Esophagus muscularis mucosa (tissue), 4 donors: ENCODE measurements around the gene MRPL50.

ENCODE experiments used
- EP300 ChIP-seq: sonication (generic); formaldehyde crosslinking; IDR thresholded peaks from one replicate; pipeline ENCODE4 v1.6.1; 2017; ENCODE audit warnings: antibody characterized with exemption
- POLR2AphosphoS5 ChIP-seq, 2 donors: sonication (generic); formaldehyde crosslinking; IDR thresholded peaks; one replicate each; pipeline ENCODE4 v1.6.1; 2017; ENCODE audit warnings: antibody characterized with exemption in 2 of 2
- TF ChIP-seq, protein P1 (sequence below), 3 experiments: fragments of 200-600 bp in 2 of 3; fragments of 450-650 bp in 1 of 3; sonication (generic) in 2 of 3; IDR thresholded peaks; one replicate each; pipeline ENCODE4 v1.5.1; 2017 to 2019; ENCODE audit warnings: antibody characterized with exemption in 3 of 3, mild to moderate bottlenecking in 2 of 3, moderate library complexity in 1 of 3

GRCh38 chr9:101427358-101427757 lies 28.9 kb upstream of the MRPL50 start:
- TF ChIP-seq, protein P1, sequence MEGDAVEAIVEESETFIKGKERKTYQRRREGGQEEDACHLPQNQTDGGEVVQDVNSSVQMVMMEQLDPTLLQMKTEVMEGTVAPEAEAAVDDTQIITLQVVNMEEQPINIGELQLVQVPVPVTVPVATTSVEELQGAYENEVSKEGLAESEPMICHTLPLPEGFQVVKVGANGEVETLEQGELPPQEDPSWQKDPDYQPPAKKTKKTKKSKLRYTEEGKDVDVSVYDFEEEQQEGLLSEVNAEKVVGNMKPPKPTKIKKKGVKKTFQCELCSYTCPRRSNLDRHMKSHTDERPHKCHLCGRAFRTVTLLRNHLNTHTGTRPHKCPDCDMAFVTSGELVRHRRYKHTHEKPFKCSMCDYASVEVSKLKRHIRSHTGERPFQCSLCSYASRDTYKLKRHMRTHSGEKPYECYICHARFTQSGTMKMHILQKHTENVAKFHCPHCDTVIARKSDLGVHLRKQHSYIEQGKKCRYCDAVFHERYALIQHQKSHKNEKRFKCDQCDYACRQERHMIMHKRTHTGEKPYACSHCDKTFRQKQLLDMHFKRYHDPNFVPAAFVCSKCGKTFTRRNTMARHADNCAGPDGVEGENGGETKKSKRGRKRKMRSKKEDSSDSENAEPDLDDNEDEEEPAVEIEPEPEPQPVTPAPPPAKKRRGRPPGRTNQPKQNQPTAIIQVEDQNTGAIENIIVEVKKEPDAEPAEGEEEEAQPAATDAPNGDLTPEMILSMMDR (IDR thresholded peaks at IDR 0.05): no peak
- TF ChIP-seq POLR2AphosphoS5 (IDR thresholded peaks at IDR 0.05) (no peak), EP300 (no peak)
